Fibroblast of the aortic adventitia (primary cell): ENCODE data around the gene FAM83F. TPM values are rescaled to one million over a fixed set of nuclear protein-coding genes. Genes with fewer than 3 reads are reported as not detected.

Experiments
- DNase-seq: peaks from one replicate; pipeline ENCODE4 v3.0.0-alpha.2; 2010; ENCODE audit warnings: low read depth
- H3K4me3 ChIP-seq: 2 replicates; pipeline ENCODE4 v1.5.1; 2011; ENCODE audit warnings: low read depth, mild to moderate bottlenecking, control low read depth, low read length, moderate library complexity
- CTCF ChIP-seq: IDR thresholded peaks from 2 replicates; pipeline ENCODE4 v1.5.1; 2011; ENCODE audit warnings: mild to moderate bottlenecking, low read length, control low read depth, inconsistent platforms; ENCODE audit not compliant: insufficient read depth
- total RNA-seq: library from RNA; depleted of rRNA; stranded (reverse); fragments of >200 nt; gene quantifications from 2 replicates; pipeline ENCODE4 v1.2.3, GENCODE V29; 2012; ENCODE audit warnings: low replicate concordance

Gene FAM83F
- total RNA-seq, 1 donor: not detected

- no peak overlapping the region for H3K4me3 ChIP-seq
- TF ChIP-seq CTCF: no peak
- DNase-seq: no peak
Measured at GRCh38 chr22:40077646-40078016, 82.9 kb downstream of the FAM83F start.

GRCh38 chr22:40081662-40082061 lies 86.9 kb downstream of the FAM83F start:
- TF ChIP-seq CTCF: no peak
- H3K4me3 ChIP-seq: no peak overlapping the region
- DNase-seq: no peak

- TF ChIP-seq CTCF: no peak
- no peak overlapping the region for H3K4me3 ChIP-seq
- no peak for DNase-seq
Measured at GRCh38 chr22:40082184-40082583, 87.4 kb downstream of the FAM83F start.

GRCh38 chr22:40083794-40084193 lies 89.0 kb downstream of the FAM83F start:
- H3K4me3 ChIP-seq: no peak overlapping the region
- no peak for TF ChIP-seq CTCF
- DNase-seq: no peak

GRCh38 chr22:40084246-40084645 lies 89.5 kb downstream of the FAM83F start:
- no peak for TF ChIP-seq CTCF
- no peak for DNase-seq
- H3K4me3 ChIP-seq: no peak overlapping the region

GRCh38 chr22:40088818-40089217 lies 94.1 kb downstream of the FAM83F start:
- TF ChIP-seq CTCF: no peak
- H3K4me3 ChIP-seq: no peak overlapping the region
- no peak for DNase-seq

Other genes with a start within 250 kb of the FAM83F start
- gene ENTHD1, start 101.2 kb upstream of the FAM83F start, total RNA-seq: not detected in 2 replicates
- gene GRAP2, start 93.9 kb upstream of the FAM83F start, total RNA-seq: not detected in 2 replicates
- gene TMA7B, start 34.6 kb upstream of the FAM83F start, total RNA-seq: not detected in 2 replicates
- gene TNRC6B, start 183.0 kb downstream of the FAM83F start, total RNA-seq: 19.1 and 35.3 TPM in 2 replicates